MM.1S (cell line): ENCODE measurements around the gene RAB3IL1.

Source experiments
- EZH2 ChIP-seq: fragments of 300-600 bp; sonication (generic); optimal IDR thresholded peaks from 2 replicates; pipeline ENCODE3; 2017; ENCODE audit warnings: low read depth, mild to moderate bottlenecking, antibody characterized with exemption, low read length, mixed read lengths
- EZH2phosphoT487 ChIP-seq: fragments of 300-600 bp; sonication (generic); IDR thresholded peaks from 2 replicates; pipeline ENCODE4 v1.6.1; 2018; ENCODE audit warnings: antibody characterized with exemption, low read length
- TF ChIP-seq, protein P1 (sequence below): fragments of 300-600 bp; sonication (generic); IDR thresholded peaks from 2 replicates; pipeline ENCODE4 v1.5.1; 2016; ENCODE audit warnings: antibody characterized with exemption, low read length, mixed read lengths

DNA sequence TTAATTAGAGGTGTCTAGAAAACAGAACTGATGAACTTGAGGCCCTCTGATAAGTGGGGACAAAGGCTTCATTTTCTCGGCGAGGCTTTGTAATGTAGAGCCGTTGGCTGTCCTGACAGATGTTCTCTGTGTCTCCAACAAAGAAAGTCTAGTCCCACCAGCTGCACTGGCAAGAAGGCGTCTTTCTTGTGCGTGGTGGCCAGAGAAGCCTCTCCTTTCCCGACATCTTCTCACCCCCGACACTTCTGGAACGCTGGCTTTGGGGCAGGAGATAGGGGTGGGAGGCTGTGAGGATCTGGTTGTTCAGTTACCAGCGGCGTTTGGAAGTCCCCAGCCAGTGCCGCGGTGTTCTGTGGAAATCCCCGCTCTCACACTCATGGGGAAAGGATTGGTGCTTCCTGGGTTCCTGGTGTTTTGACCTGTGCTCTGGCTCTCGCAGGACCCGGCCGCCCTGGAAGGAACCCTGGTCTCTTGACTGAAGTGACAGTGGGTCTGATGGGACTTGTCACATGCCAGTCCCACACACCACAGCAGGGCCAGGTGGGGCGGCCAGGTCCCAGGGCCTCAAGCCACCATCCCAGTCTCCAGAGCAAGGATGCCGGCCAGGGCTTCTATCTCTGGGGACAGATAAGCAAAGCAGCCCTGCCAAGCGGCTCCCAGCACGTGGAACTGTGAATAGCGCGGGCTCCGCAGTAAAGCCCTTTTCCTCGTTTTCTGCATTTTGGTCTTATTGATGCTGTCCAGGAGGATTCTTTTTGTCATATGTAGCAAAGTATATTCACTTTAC lies 66.1 kb downstream of the RAB3IL1 start:
- TF ChIP-seq, protein P1, sequence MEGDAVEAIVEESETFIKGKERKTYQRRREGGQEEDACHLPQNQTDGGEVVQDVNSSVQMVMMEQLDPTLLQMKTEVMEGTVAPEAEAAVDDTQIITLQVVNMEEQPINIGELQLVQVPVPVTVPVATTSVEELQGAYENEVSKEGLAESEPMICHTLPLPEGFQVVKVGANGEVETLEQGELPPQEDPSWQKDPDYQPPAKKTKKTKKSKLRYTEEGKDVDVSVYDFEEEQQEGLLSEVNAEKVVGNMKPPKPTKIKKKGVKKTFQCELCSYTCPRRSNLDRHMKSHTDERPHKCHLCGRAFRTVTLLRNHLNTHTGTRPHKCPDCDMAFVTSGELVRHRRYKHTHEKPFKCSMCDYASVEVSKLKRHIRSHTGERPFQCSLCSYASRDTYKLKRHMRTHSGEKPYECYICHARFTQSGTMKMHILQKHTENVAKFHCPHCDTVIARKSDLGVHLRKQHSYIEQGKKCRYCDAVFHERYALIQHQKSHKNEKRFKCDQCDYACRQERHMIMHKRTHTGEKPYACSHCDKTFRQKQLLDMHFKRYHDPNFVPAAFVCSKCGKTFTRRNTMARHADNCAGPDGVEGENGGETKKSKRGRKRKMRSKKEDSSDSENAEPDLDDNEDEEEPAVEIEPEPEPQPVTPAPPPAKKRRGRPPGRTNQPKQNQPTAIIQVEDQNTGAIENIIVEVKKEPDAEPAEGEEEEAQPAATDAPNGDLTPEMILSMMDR, result no peak
- TF ChIP-seq EZH2phosphoT487 (no peak), EZH2 (no peak)
